ENCODE data around the gene PLB1.

GRCh38 chr2:28604284-28604843 is 108.5 kb downstream of the PLB1 start:
- no peak for TF ChIP-seq CTCF (IDR thresholded peaks at IDR 0.05; ENCODE audit: poor library complexity)
- no peak for TF ChIP-seq EZH2 (IDR thresholded peaks at IDR 0.05; ENCODE audit: borderline replicate concordance)
